Stomach (tissue), 9 donors: ENCODE results near the gene HEATR3. TPM values are rescaled to one million over a fixed set of nuclear protein-coding genes. Genes with fewer than 3 reads are reported as not detected.

Experiments
- DNase-seq, 2 donors: peaks; one replicate each; pipeline versions ENCODE4 v3.0.0 to v3.0.0-alpha.2; 2013 to 2019
- H3K27ac ChIP-seq, 5 donors: fragments of 200-600 bp in 4 of 5; sonication (generic) in 4 of 5; one replicate each; pipeline ENCODE4 v1.5.1; 2013 to 2019; ENCODE audit warnings: mild to moderate bottlenecking in 1 of 5, moderate library complexity in 1 of 5
- H3K27me3 ChIP-seq, 3 donors: fragments of 200-600 bp; sonication (generic); one replicate each; pipeline ENCODE4 v1.5.1; 2017 to 2019; ENCODE audit warnings: mixed run types in 1 of 3
- H3K36me3 ChIP-seq, 4 donors: fragments of 200-600 bp; sonication (generic); 1 replicate in 3 of 4; 2 replicates in 1 of 4; pipeline ENCODE4 v1.5.1; 2016 to 2019
- H3K4me1 ChIP-seq, 4 donors: fragments of 200-600 bp; sonication (generic); one replicate each; pipeline ENCODE4 v1.5.1; 2016 to 2019
- H3K4me3 ChIP-seq, 4 donors: fragments of 200-600 bp; sonication (generic) in 3 of 4; one replicate each; pipeline ENCODE4 v1.5.1; 2016 to 2019; ENCODE audit warnings: mild to moderate bottlenecking in 1 of 4
- H3K9me3 ChIP-seq, 4 donors: fragments of 200-600 bp; sonication (generic); one replicate each; pipeline ENCODE4 v1.5.1; 2016 to 2019
- EP300 ChIP-seq: sonication (generic); formaldehyde crosslinking; IDR thresholded peaks from one replicate; pipeline ENCODE4 v1.6.1; 2017; ENCODE audit warnings: antibody characterized with exemption
- POLR2A ChIP-seq, 4 donors: fragments of 450-650 bp; IDR thresholded peaks; one replicate each; pipeline ENCODE4 v1.6.1; 2016; ENCODE audit warnings: antibody characterized with exemption in 4 of 4, control low read depth in 2 of 4, mild to moderate bottlenecking in 1 of 4, moderate library complexity in 1 of 4
- POLR2AphosphoS5 ChIP-seq, 3 donors: sonication (generic); formaldehyde crosslinking; IDR thresholded peaks; one replicate each; pipeline ENCODE4 v1.6.1; 2016; ENCODE audit warnings: antibody characterized with exemption in 3 of 3
- WGBS, 5 donors: extraction: QIAGEN DNeasy Blood & Tissue Kit in 3 of 5; methylation state at CpG; one replicate each; pipeline versions ENCODE4 v1.1.5 to v1.1.7; 2013 to 2018; 5-methylcytosine and 5-hydroxymethylcytosine counted together
- intact Hi-C: fragments of 100-400 bp; cut with DNase I; formaldehyde crosslinking; loops from one replicate; pipeline ENCODE4 v1.15.1; 2023; ENCODE audit warnings: low total_unique reads
- polyA plus RNA-seq, 3 donors: library from polyadenylated mRNA; stranded (reverse); fragments of 200-250 nt; gene quantifications; one replicate each; pipeline ENCODE4 v1.2.3, GENCODE V29; 2013
- total RNA-seq, 5 donors: library from RNA; depleted of rRNA; stranded (reverse); fragments of >200 nt; gene quantifications; one replicate each; pipeline versions ENCODE4 v1.1.0 to v1.2.3, GENCODE V29; 2014 to 2016
- TF ChIP-seq, protein P1 (sequence below), 7 experiments: fragments of 450-650 bp in 4 of 7; fragments of 200-600 bp in 3 of 7; sonication (generic) in 3 of 7; IDR thresholded peaks; one replicate each; pipeline ENCODE4 v1.5.1; 2016 to 2019; ENCODE audit warnings: antibody characterized with exemption in 7 of 7, control low read depth in 2 of 7, mild to moderate bottlenecking in 1 of 7
- donor health status: healthy with polysubstance abuse.
- donor health status: Bipolar disorder and iron deficiency.
- donor health status: healthy.

Gene HEATR3
- total and polyA plus RNA-seq, 8 donors: 4.1 to 45.1 (median 15.4) TPM

DNA sequence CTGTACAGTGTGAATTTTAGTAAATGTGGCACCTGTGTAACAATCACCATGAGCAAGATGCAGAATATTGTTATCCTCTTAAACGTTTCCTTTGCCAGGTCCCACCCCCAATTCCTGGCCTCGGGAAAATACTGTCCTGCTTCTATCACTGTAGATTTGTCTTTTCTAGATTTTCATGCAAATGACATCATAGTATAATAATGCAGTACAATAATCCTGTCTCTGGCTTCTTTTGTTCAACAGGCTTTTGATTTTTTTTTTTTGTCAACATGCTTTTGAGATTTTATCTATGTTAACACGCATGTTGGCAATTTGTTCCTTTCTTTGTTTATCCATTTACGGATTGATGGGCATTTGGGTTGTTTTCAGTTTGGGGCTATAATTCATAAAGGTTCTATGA, 20.4 kb upstream of the HEATR3 start:
- intact Hi-C loops: no loop called here
- TF ChIP-seq POLR2AphosphoS5 (IDR thresholded peaks at IDR 0.05): no peak
- no peak for TF ChIP-seq POLR2A (IDR thresholded peaks at IDR 0.05)
- TF ChIP-seq, protein P1, sequence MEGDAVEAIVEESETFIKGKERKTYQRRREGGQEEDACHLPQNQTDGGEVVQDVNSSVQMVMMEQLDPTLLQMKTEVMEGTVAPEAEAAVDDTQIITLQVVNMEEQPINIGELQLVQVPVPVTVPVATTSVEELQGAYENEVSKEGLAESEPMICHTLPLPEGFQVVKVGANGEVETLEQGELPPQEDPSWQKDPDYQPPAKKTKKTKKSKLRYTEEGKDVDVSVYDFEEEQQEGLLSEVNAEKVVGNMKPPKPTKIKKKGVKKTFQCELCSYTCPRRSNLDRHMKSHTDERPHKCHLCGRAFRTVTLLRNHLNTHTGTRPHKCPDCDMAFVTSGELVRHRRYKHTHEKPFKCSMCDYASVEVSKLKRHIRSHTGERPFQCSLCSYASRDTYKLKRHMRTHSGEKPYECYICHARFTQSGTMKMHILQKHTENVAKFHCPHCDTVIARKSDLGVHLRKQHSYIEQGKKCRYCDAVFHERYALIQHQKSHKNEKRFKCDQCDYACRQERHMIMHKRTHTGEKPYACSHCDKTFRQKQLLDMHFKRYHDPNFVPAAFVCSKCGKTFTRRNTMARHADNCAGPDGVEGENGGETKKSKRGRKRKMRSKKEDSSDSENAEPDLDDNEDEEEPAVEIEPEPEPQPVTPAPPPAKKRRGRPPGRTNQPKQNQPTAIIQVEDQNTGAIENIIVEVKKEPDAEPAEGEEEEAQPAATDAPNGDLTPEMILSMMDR (IDR thresholded peaks at IDR 0.05): no peak
- TF ChIP-seq EP300: no peak
- Histone ChIP-seq H3K4me3 (no peak overlapping the region), H3K27ac (no peak overlapping the region), H3K27me3 (peaks cover 0 to 8% (median 0%) of the 10 kb centered on the region in 3 donors), H3K4me1 (no peaks in the 10 kb centered on the region), H3K36me3 (no peaks in the 10 kb centered on the region), H3K9me3 (no peaks in the 10 kb centered on the region)
- DNase-seq: no peak
- WGBS, 5 donors: 18 to 44% (median 28%) methylated on average over 4 of the region's 4 CpGs

DNA sequence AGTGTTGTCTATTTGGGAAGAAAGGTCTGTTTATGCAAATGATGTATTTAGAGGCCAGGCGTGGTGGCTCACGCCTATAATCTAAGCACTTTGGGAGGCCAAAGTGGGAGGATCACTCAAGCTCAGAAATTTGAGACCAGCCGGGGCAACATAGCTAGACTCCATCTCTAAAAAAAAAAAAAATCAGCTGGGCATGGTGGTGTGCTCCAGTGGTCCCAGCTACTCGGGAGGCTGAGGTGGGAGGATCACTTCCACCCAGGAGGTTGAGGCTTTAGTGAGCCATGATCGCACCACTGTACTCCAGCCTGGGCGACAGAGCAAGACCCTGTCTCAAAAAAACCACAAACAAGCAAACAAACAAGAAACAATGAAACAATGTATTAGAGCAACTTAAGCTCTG, 18.9 kb upstream of the HEATR3 start:
- no peak overlapping the region for H3K27ac ChIP-seq
- 86 to 94% (median 90%) methylated on average over 6 of the region's 6 CpGs for WGBS, 5 donors
- peaks cover 0 to 8% (median 0%) of the 10 kb centered on the region in 3 donors for H3K27me3 ChIP-seq
- no peak overlapping the region for H3K4me3 ChIP-seq
- H3K9me3 ChIP-seq: no peaks in the 10 kb centered on the region
- no peak for DNase-seq
- no peaks in the 10 kb centered on the region for H3K4me1 ChIP-seq
- intact Hi-C loops: no loop called here
- TF ChIP-seq POLR2A (IDR thresholded peaks at IDR 0.05) (no peak), EP300 (no peak), POLR2AphosphoS5 (IDR thresholded peaks at IDR 0.05) (no peak)
- TF ChIP-seq, protein P1 (IDR thresholded peaks at IDR 0.05): no peak
- no peaks in the 10 kb centered on the region for H3K36me3 ChIP-seq

DNA sequence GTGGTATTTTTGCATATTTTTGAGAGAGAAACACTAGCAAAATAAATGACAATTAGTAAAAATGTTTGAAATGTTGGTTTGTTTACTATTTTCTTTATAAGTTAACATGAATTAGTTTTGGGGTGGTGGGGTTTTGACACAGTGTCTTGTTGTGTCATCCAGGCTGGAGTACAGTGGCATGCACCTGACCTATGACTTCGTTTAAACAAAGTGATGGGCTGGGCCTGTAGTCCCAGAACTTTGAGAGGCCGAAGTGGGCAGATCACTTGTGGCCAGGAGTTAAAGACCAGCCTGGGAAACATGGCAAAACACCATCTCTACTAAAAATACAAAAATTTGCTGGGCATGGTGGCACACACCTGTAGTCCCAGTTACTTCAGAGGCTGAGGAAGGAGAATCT, 17.9 kb upstream of the HEATR3 start:
- Histone ChIP-seq H3K4me3 (no peak overlapping the region), H3K36me3 (no peaks in the 10 kb centered on the region), H3K4me1 (no peaks in the 10 kb centered on the region), H3K27ac (no peak overlapping the region), H3K27me3 (peaks cover 0 to 8% (median 0%) of the 10 kb centered on the region in 3 donors), H3K9me3 (no peaks in the 10 kb centered on the region)
- TF ChIP-seq, protein P1 (IDR thresholded peaks at IDR 0.05): no peak
- TF ChIP-seq POLR2AphosphoS5 (IDR thresholded peaks at IDR 0.05) (no peak), EP300 (no peak), POLR2A (IDR thresholded peaks at IDR 0.05) (no peak)
- WGBS, 5 donors: 55 to 75% (median 67%) methylated on average over 2 of the region's 2 CpGs
- DNase-seq: no peak
- intact Hi-C loops: no loop called here

GRCh38 chr16:50050802-50051201, 15.0 kb upstream of the HEATR3 start:
- intact Hi-C loops: no loop called here
- 36 to 79% (median 74%) methylated on average over 2 of the region's 2 CpGs for WGBS, 5 donors
- H3K4me3 ChIP-seq: no peak overlapping the region
- no peaks in the 10 kb centered on the region for H3K4me1 ChIP-seq
- no peaks in the 10 kb centered on the region for H3K36me3 ChIP-seq
- no peak overlapping the region for H3K27ac ChIP-seq
- DNase-seq: no peak
- TF ChIP-seq EP300: no peak
- TF ChIP-seq POLR2A (IDR thresholded peaks at IDR 0.05): no peak
- TF ChIP-seq, protein P1 (IDR thresholded peaks at IDR 0.05): no peak
- no peak for TF ChIP-seq POLR2AphosphoS5 (IDR thresholded peaks at IDR 0.05)
- peaks cover 0 to 4% (median 0%) of the 10 kb centered on the region in 3 donors for H3K27me3 ChIP-seq
- peaks cover 0 to 3% (median 2%) of the 10 kb centered on the region in 4 donors for H3K9me3 ChIP-seq
